ENCODE measurements around the gene CLDN15. TPM values are rescaled to one million over a fixed set of nuclear protein-coding genes. Genes with fewer than 3 reads are reported as not detected.

The CLDN15 gene
- total RNA-seq, 1 experiment from 2014 or later = 6.5 TPM

GRCh38 chr7:101241443-101242349, 4.1 kb upstream of the CLDN15 start:
- DNase-seq (ENCODE audit: low spot score) (no peak), ATAC-seq (no peak)
- CTCF ChIA-PET = interaction anchor here (1.5 kb wide), 1 partner anchor 24 kb away, joined by 5 read pairs; the partner anchor contains the start of genes PLOD3 and ZNHIT1
- POLR2A ChIA-PET = interaction anchor here (0.6 to 0.7 kb wide), 2 partner anchors 62 to 435 kb away, joined by 3 to 7 read pairs; no protein-coding TSS in a partner anchor
- Mint-ChIP-seq H3K36me3 (peaks cover 10% of the 10 kb centered on the region; the same call in 1 of the 2 replicates), H3K27ac (0 out of 2 replicates have a peak overlapping the region, but pooled peaks have one; percentile 15), H3K4me3 (no peak overlapping the region; the same call in 1 of the 2 replicates), H3K27me3 (ENCODE audit: low read depth) (no peaks in the 10 kb centered on the region), H3K9me3 (no peaks in the 10 kb centered on the region), H3K4me1 (peaks cover 31% of the 10 kb centered on the region)
- TF ChIP-seq NFYB (CRISPR knock-in tag; conservative IDR thresholded peaks at IDR 0.05; ENCODE audit: low read depth) (no peak), GRHL2 (CRISPR knock-in tag; IDR thresholded peaks at IDR 0.05; ENCODE audit: insufficient replicate concordance, severe bottlenecking) (no peak), TEAD4 (CRISPR knock-in tag; IDR thresholded peaks at IDR 0.05) (no peak), NR2C2 (CRISPR knock-in tag; IDR thresholded peaks at IDR 0.05) (no peak), E2F5 (CRISPR knock-in tag; IDR thresholded peaks at IDR 0.05) (no peak), FOXK1 (CRISPR knock-in tag; IDR thresholded peaks at IDR 0.05) (no peak), NFATC4 (CRISPR knock-in tag; IDR thresholded peaks at IDR 0.05) (no peak), FOXP1 (CRISPR knock-in tag; IDR thresholded peaks at IDR 0.05; ENCODE audit: borderline replicate concordance) (no peak), ZNF219 (CRISPR knock-in tag; IDR thresholded peaks at IDR 0.05; ENCODE audit: borderline replicate concordance) (no peak), MAX (CRISPR knock-in tag; IDR thresholded peaks at IDR 0.05) (no peak), ZSCAN18 (CRISPR knock-in tag; IDR thresholded peaks at IDR 0.05) (no peak), TCF7 (CRISPR knock-in tag; IDR thresholded peaks at IDR 0.05; ENCODE audit: low read depth) (no peak)

- peak overlapping the region; percentile 84 for H3K27ac Mint-ChIP-seq
- no peaks in the 10 kb centered on the region for H3K27me3 Mint-ChIP-seq (ENCODE audit: low read depth)
- no peak for ATAC-seq
- no peaks in the 10 kb centered on the region for H3K9me3 Mint-ChIP-seq
- ChIA-PET POLR2A (no interaction called here), CTCF (interaction anchor here (1.5 kb wide), 1 partner anchor 23 kb away, joined by 5 read pairs; the partner anchor contains the start of genes PLOD3 and ZNHIT1)
- H3K36me3 Mint-ChIP-seq = peaks cover 10% of the 10 kb centered on the region; the same call in 1 of the 2 replicates
- H3K4me1 Mint-ChIP-seq = peaks cover 30% of the 10 kb centered on the region
- TF ChIP-seq ZNF425 (CRISPR knock-in tag; conservative IDR thresholded peaks at IDR 0.05) (no peak), GRHL2 (CRISPR knock-in tag; IDR thresholded peaks at IDR 0.05; ENCODE audit: insufficient replicate concordance, severe bottlenecking) (no peak), TP53 (CRISPR knock-in tag; IDR thresholded peaks at IDR 0.05) (no peak), GABPB1 (CRISPR knock-in tag; IDR thresholded peaks at IDR 0.05) (no peak), IRF1 (CRISPR knock-in tag; IDR thresholded peaks at IDR 0.05) (no peak), CREB1 (CRISPR knock-in tag; IDR thresholded peaks at IDR 0.05) (no peak), SMAD4 (CRISPR knock-in tag; IDR thresholded peaks at IDR 0.05) (no peak), ZNF423 (CRISPR knock-in tag; IDR thresholded peaks at IDR 0.05) (no peak), TEAD1 (CRISPR knock-in tag; IDR thresholded peaks at IDR 0.05) (no peak), ZNF671 (CRISPR knock-in tag; IDR thresholded peaks at IDR 0.05) (no peak), SP1 (CRISPR knock-in tag; conservative IDR thresholded peaks at IDR 0.05) (no peak)
- DNase-seq (ENCODE audit: low spot score) = no peak
- no peak overlapping the region for H3K4me3 Mint-ChIP-seq
These were observed 3.4 kb upstream of the CLDN15 start for GRCh38 chr7:101241015-101241363.

All from WTC11 (cell line).